ENCODE data around the gene MDFIC.

The MDFIC gene

DNA sequence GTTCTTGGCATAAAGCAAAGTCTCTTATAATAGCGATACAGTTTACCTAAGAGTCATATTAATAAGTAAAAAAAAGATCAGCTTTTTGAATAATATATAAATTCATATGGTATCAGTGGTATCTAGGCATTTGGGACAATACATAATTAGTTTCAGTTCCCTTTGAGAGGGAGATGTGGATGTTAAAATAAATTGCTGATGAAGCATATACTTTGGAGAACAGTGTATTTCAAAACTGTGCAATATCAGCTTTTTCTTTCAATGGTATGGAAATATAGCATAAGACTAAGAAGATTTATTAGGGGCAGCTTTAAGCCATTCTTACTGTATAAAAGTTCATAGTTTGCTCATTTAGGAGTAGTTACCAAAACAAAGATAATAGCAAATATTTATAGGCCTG is 35.5 kb downstream of the MDFIC start:
- no peak for FAIRE-seq

GRCh38 chr7:114959931-114960330 is 38.0 kb downstream of the MDFIC start:
- FAIRE-seq: no peak

DNA sequence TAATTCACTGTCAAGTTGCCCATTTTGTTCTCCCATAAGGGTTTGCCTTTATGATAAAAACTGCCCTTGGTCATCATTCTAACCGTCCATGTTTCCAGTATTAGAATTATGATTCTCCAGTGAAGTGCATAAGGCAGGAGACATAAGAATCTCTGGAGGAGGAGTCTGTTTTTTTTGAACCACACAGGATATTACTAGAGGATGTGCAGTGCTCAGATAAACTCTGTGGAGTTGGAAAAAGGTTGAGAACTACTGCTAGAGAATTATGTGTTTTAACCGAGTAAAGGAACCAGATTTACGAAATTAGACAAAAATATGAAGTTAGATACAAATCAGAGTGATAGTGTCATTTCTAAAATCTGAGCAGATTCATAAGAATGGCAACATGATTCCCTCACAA is 40.5 kb downstream of the MDFIC start:
- no peak for FAIRE-seq

DNA sequence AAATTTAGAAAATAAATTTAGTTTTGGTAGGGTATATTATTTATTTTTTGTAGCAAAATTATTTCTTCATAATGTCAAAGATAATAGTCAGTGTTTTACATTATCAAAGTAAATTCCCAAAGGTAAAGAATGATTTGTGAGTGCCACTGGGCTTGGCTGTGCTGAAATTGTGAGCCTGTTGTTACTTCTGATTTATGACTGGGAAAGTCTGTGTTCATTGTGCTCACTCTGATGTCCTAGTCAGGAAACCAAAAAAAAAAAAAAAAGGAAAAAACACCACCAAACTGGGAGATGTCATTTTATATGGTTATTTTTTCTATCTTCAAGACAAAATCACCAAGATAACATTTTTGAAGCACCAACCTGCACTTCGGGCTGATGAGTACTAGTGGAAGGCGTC is 44.3 kb downstream of the MDFIC start:
- no peak for FAIRE-seq

- FAIRE-seq: no peak
Observed at GRCh38 chr7:114969096-114969495, 47.2 kb downstream of the MDFIC start.

DNA sequence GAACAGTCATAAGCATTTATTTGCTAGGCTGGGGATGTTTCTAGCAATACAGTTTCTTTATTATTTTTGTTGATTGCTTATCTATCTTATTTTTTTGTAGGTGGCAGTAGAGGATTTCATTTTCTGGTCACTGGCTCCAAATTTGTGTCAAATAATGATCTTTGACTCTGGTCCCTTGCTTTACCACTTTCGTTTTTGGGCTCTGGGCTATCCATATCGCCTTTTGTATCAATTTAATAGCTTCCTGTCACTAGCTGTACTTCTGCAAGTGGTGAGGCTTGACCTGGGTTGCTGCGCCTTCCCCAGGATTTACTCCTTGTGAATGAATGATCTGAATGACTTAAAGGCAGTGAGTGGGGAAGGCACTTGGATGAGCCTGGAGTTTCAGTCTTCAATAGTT is 48.4 kb downstream of the MDFIC start:
- no peak for FAIRE-seq

DNA sequence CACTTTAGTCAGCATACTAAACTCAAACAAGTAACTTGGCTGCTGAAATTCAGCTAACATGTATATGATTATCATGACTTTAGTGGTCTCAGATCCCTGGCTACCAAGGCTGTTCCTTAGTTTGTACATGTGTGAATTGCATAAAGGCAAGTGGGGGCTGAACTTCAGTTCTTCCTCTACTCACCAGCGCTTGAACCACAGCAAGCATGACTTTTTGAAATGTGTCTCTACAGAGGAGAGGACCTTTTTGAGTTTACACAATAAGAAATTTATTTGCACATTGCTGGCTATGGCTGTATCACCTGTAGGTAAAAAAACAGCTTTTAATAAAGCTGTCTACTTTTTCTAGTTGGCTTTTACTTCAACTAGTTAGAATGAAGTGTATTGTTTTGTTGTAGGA is 48.8 kb downstream of the MDFIC start:
- no peak for FAIRE-seq

DNA sequence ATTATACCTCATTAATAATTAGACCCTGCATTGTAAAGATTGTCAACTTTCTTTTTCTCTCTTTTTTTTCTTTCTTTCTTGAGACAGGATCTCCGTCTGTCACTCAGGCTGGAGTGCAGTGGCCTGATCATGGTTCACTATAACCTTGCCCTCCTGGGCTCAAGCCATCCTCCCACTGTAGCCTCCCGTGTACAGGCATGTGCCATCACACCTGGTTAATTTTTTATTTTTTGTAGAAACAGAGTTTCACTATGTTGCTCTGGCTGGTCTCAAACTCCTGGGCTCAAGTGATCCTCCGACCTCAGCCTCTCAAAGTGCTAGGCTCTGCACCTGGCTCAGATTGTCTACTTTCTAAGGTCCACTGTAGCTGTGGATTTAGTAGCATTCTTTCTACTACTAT is 50.7 kb downstream of the MDFIC start:
- no peak for FAIRE-seq

GRCh38 chr7:114973147-114973546 is 51.3 kb downstream of the MDFIC start:
- no peak for FAIRE-seq

DNA sequence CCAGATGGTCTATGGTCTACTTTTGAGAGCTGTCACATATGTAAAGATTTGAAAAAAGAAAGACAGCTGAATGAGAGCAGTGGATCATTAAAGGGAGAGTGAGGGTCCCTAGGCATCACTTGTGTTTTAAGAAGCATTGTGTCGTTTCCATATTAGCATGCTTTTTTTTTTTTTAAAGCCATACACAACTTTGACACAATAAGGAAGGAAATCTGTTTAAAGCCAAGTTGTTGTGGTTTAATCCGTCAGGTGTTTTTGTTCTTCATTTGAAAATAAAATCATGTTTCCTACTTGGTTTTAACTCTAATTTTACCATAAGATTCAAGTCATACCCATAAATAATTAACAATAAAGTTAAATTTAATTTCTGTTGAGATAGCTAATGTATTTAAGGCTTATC is 53.5 kb downstream of the MDFIC start:
- no peak for FAIRE-seq

DNA sequence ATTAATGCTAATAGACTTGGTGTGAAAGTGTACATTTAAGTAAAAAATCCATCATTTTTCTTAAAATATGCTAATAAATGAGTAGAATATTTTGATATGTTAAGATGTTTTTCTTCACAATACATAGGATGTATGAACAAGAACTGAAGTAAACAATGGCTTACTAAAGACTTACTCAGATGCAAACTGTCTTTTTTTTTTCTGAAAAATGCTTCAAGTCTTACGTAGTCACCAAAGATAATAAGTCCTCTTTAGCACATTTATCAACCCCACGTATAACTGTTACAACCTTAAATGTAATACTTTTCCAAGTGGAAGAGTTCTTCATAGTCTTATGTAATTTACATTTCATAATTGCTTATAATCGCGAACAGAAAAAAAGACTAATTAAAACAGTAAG is 54.8 kb downstream of the MDFIC start:
- FAIRE-seq: peak; percentile 82

GRCh38 chr7:114977277-114977676 is 55.4 kb downstream of the MDFIC start:
- no peak for FAIRE-seq

DNA sequence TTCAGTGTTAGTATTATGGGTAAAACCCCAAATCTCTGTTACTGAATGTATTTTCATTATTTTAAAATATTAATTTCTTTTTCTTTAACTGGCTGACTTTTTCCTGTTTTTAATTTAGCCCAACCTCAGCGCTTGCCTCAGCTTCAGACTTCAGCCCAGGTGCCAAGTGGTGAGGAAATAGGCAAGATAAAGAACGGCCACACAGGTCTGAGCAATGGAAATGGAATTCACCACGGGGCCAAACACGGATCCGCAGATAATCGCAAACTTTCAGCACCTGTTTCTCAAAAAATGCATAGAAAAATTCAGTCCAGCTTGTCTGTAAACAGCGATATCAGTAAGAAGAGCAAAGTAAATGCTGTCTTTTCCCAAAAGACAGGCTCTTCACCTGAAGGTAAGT is 57.5 kb downstream of the MDFIC start:
- FAIRE-seq: no peak

GRCh38 chr7:114979803-114980507 is 58.1 kb downstream of the MDFIC start:
- peak; percentile 30 for FAIRE-seq

DNA sequence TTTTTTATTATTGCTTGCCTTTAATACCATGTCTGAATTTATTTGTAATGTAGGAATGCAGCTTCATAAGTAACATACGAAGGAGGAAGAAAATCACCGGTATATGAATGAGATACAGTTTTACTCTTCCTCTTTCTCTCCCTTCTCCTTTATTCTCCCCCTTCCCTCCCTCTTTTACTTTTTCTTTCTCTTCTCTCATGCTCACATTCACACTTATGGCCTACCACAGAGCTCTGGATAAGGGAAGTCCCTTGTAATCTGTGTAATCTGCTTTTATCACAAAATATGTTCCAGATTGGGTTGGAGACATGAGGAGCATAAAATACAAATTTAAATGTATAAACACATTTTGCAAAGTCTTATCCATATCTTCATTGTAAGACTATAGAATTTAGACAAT is 59.4 kb downstream of the MDFIC start:
- no peak for FAIRE-seq

DNA sequence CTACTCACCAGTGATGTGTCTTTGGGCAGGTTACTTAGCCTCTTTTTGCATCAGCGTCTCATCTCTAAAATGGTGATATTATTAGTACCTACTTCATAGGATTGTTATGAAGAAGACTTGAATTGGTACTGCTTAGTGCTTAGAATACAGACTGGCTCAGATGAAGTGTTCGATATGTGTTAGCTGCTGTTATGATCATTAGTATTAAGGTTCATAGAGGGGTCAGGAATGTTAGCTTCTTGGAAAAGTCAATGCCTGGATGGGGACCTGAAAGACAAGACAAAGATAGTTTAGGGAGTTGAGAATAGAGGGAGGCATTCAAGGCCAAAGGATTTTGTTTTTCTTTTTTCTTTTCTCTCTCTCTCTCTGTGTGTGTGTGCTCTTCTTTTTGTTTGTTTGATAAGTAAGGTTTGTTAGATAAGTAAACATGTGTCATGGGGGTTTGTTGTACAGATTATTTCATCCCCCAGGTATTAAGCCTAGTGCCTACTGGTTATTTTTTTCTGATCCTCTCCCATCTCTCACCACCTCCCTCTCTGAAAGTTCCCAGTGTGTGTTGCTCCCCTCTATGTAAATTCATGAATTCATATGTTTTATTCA is 63.3 kb downstream of the MDFIC start:
- FAIRE-seq: no peak

- no peak for FAIRE-seq
Observed at GRCh38 chr7:114986190-114987180, 64.6 kb downstream of the MDFIC start.

- FAIRE-seq: no peak
Observed at GRCh38 chr7:114988026-114988425, 66.1 kb downstream of the MDFIC start.

DNA sequence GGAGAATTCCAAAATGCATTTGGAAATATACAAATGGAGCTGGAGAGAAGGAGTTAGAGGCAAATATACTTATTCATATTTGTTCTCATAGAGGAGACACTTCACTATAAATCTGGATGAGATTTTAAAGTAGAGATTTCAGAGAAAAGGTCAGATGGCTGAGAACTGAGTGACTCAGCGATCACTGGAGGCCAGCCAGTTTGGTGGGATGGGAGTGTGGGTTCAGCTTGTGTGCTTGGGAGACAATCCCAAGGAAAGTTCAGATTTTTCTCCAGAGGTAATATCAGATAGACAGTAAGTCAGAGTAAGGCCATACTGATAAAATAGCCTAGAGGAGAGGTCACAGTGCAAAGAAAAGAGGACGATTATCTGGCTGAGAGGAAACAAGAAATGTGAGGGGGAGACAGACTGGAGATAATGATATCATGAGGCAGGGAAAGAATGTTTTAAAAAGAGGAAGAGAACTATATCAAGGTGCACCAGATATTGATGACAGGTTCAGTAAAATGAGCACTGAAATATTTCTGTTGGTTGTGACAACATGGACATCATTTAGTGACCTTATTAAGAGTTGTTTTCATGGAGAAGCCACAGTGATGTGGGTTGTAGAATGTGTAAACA is 67.0 kb downstream of the MDFIC start:
- no peak for FAIRE-seq

- FAIRE-seq: no peak
Observed at GRCh38 chr7:114989531-114989930, 67.6 kb downstream of the MDFIC start.

DNA sequence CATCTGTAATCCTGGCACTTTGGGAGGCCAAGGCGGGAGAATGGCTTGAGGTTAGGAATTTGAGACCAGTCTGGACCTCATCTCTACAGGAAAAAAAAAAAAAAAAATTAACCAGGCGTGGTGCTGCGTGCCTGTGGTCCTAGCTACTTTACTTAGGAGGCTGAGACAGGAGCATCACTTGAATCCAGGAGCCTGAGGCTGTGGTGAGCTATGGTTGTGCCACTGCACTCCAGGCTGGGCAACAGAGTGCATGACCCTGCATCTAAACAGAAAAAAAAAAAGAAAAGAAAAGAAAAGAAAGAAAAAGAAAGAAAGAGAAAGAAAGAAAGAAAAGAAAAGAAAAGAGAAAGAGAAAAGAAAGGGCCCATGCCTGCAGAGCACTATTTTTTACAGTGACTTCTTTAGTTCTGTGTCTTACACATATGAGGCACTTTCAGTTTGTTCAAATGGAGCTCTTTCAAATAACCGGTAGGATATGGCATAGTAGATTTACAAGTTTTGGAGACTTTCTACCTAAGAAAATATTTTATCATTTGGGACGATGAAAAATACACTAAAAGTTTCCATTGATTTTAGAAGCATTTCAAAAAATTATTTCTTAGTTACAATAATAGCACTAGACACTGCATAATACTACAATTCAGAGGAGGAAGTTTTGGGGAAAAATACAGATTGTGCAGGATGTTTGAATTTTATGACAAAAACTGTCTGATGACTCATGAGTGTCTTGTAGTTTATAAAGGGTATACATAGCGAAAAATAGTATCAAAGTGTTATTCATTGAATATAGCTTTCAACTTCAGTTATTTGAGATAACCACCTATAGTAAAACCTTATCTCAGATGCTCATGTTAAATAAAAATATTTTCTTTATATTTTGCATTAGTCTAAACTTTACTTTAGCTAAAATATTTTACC is 75.9 kb downstream of the MDFIC start:
- no peak for FAIRE-seq

DNA sequence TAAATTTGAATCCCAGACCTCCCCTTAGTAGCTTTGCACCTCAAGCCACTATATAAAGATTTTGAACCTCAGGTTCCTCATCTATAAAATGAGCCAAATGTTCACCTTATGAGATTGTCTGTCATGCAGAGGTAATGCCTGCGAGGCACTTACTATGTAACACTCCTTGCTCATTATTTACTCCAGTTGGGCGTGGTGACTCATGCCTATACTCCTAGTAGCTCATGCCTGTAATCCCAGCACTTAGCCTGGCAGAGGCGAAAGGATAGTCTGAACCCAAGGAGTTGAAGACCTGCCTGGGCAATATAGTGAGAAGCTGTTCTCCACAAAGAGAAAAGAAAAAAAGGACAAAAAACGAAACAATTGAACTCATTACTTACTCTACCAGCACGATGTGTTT is 82.2 kb downstream of the MDFIC start:
- no peak for FAIRE-seq

All from islet of Langerhans (tissue), 1 donor.